HCT116 (cell line): ENCODE data around the gene FCRLB. TPM values are rescaled to one million over a fixed set of nuclear protein-coding genes. Genes with fewer than 3 reads are reported as not detected.

ENCODE experiments used
- ATAC-seq: fragments of 200-7000 bp; cut with Tn5 transposase; 2 replicates; pipeline ENCODE4 v1.9.1; 2020; ENCODE audit warnings: mild to moderate bottlenecking, moderate library complexity
- BruUV-seq: library from RNA; stranded (reverse); fragments of 400-500 nt; replicated peaks from 2 replicates; lab custom pipeline; 2021; lab: Mats Ljungman, UMichigan
- CTCF ChIA-PET: fragments of 300-600 bp; sonication (Branson Sonifier 250); formaldehyde crosslinking; loops from one replicate; lab custom pipeline; 2021; ENCODE audit warnings: antibody characterized with exemption; lab: Charles Lee
- POLR2A ChIA-PET: fragments of 300-600, 350-600 bp; sonication (Branson Sonifier 250); formaldehyde crosslinking; loops from one replicate; lab custom pipeline; 2021; ENCODE audit warnings: antibody characterized with exemption; lab: Charles Lee
- RAD21 ChIA-PET, 2 experiments: fragments of 300-600 bp; sonication (Branson Sonifier 250); formaldehyde crosslinking; loops; one replicate each; lab custom pipeline; 2023; ENCODE audit warnings: low total read pairs in 2 of 2; ENCODE audit not compliant: uncharacterized antibody in 2 of 2, unreplicated experiment in 2 of 2, low non-redundant PET in 1 of 2; lab: Charles Lee
- DNase-seq: peaks from one replicate; pipeline ENCODE4 v3.0.0-alpha.2; 2010; ENCODE audit warnings: low read depth, low spot score
- H2AFZ ChIP-seq: fragments of 200-600 bp; shearing (Covaris generic), sonication (generic); 2 replicates; pipeline ENCODE4 v1.6.1; 2017; ENCODE audit warnings: low read depth, mixed run types, mixed read lengths, antibody characterized with exemption, low read length; ENCODE audit not compliant: poor library complexity, severe bottlenecking
- H3K27ac ChIP-seq: 2 replicates; pipeline ENCODE4 v1.5.1; 2012; ENCODE audit warnings: low read depth, low read length
- H3K27me3 ChIP-seq: fragments of 200-600 bp; sonication (generic); 2 replicates; pipeline ENCODE4 v1.6.1; 2016; ENCODE audit warnings: mixed run types, low read length, mixed read lengths; ENCODE audit not compliant: insufficient read depth
- H3K36me3 ChIP-seq, 2 experiments: fragments of 200-500 bp in 1 of 2; fragments of 200-600 bp in 1 of 2; sonication (Bioruptor generic) in 1 of 2; sonication (generic) in 1 of 2; 2 replicates each; pipeline versions ENCODE4 v1.5.1 to v1.6.1; 2014 to 2016; ENCODE audit warnings: low read length in 2 of 2, inconsistent platforms in 1 of 2, mixed read lengths in 1 of 2, mixed run types in 1 of 2; ENCODE audit not compliant: insufficient read depth in 2 of 2, control insufficient read depth in 1 of 2
- H3K4me1 ChIP-seq, 2 experiments: fragments of 200-600 bp in 1 of 2; sonication (generic) in 1 of 2; 2 replicates each; pipeline versions ENCODE4 v1.5.1 to v1.6.1; 2012 to 2017; ENCODE audit warnings: low read length in 2 of 2, inconsistent platforms in 1 of 2, mild to moderate bottlenecking in 1 of 2, mixed read lengths in 1 of 2, mixed run types in 1 of 2, moderate library complexity in 1 of 2; ENCODE audit not compliant: insufficient read depth in 2 of 2, control insufficient read depth in 1 of 2
- H3K4me2 ChIP-seq: fragments of 200-600 bp; sonication (generic); 2 replicates; pipeline ENCODE4 v1.6.1; 2017; ENCODE audit warnings: mixed run types, low read length, mixed read lengths
- H3K4me3 ChIP-seq, 2 experiments: fragments of 200-600 bp in 1 of 2; sonication (generic) in 1 of 2; replicated peaks in 1 of 2; 2 replicates each; pipeline ENCODE4 v1.5.1; 2011 to 2016; ENCODE audit warnings: low read length in 2 of 2, control low read depth in 1 of 2, low read depth in 1 of 2, mild to moderate bottlenecking in 1 of 2, mixed read lengths in 1 of 2, mixed run types in 1 of 2
- H3K79me2 ChIP-seq: fragments of 200-600 bp; sonication (generic); 2 replicates; pipeline ENCODE4 v1.6.1; 2017; ENCODE audit warnings: mild to moderate bottlenecking, mixed run types, low read length, moderate library complexity, mixed read lengths; ENCODE audit not compliant: insufficient read depth
- H3K9ac ChIP-seq: fragments of 200-600 bp; sonication (generic); 2 replicates; pipeline ENCODE4 v1.6.1; 2016; ENCODE audit warnings: low read length, mixed read lengths
- H3K9me2 ChIP-seq: fragments of 200-600 bp; sonication (generic), shearing (Covaris generic); 2 replicates; pipeline ENCODE4 v1.6.1; 2017; ENCODE audit warnings: mixed run types, mild to moderate bottlenecking, moderate library complexity; ENCODE audit not compliant: insufficient read depth
- H3K9me3 ChIP-seq, 2 experiments: fragments of 200-500 bp in 1 of 2; fragments of 200-600 bp in 1 of 2; sonication (Bioruptor generic) in 1 of 2; sonication (generic) in 1 of 2; 2 replicates each; pipeline ENCODE4 v1.6.1; 2014 to 2017; ENCODE audit warnings: low read length in 2 of 2, mixed read lengths in 2 of 2, inconsistent platforms in 1 of 2, low read depth in 1 of 2, mild to moderate bottlenecking in 1 of 2, mixed run types in 1 of 2, moderate library complexity in 1 of 2; ENCODE audit not compliant: control insufficient read depth in 1 of 2, insufficient read depth in 1 of 2
- H4K20me1 ChIP-seq: fragments of 200-600 bp; sonication (generic), shearing (Covaris generic); 2 replicates; pipeline ENCODE4 v1.6.1; 2017; ENCODE audit warnings: mixed run types, mild to moderate bottlenecking, moderate library complexity; ENCODE audit not compliant: insufficient read depth
- EGR1 ChIP-seq: IDR thresholded peaks from 2 replicates; pipeline ENCODE4 v1.6.1; 2012; ENCODE audit warnings: low read depth
- EZH2 ChIP-seq: fragments of 200-600 bp; sonication (generic); IDR thresholded peaks from 2 replicates; pipeline ENCODE4 v1.6.1; 2017; ENCODE audit warnings: antibody characterized with exemption, mixed run types
- EZH2phosphoT487 ChIP-seq: fragments of 200-600 bp; IDR thresholded peaks from 2 replicates; pipeline ENCODE4 v1.6.1; 2018; ENCODE audit warnings: antibody characterized with exemption, borderline replicate concordance
- POLR2A ChIP-seq: IDR thresholded peaks from 2 replicates; pipeline ENCODE4 v1.7.0; 2011; ENCODE audit warnings: borderline replicate concordance; ENCODE audit not compliant: insufficient read depth, insufficient read length; ENCODE audit errors: extremely low read depth
- POLR2AphosphoS5 ChIP-seq: IDR thresholded peaks from 2 replicates; pipeline ENCODE4 v1.6.1; 2011; ENCODE audit warnings: mild to moderate bottlenecking, low read depth, low read length, moderate library complexity
- RAD21 ChIP-seq: IDR thresholded peaks from 2 replicates; pipeline ENCODE4 v1.6.1; 2012; ENCODE audit warnings: low read depth, mild to moderate bottlenecking
- SIN3A ChIP-seq: IDR thresholded peaks from 2 replicates; pipeline ENCODE4 v1.6.1; 2012; ENCODE audit warnings: low read depth
- SRF ChIP-seq: IDR thresholded peaks from 2 replicates; pipeline ENCODE4 v1.6.1; 2012; ENCODE audit warnings: low read depth
- TCF7L2 ChIP-seq: IDR thresholded peaks from 2 replicates; pipeline ENCODE4 v1.7.0; 2011; ENCODE audit warnings: borderline replicate concordance, inconsistent platforms; ENCODE audit not compliant: insufficient read depth, insufficient read length; ENCODE audit errors: extremely low read depth
- YY1 ChIP-seq: IDR thresholded peaks from 2 replicates; pipeline ENCODE4 v1.6.1; 2011; ENCODE audit warnings: low read length, low read depth, moderate library complexity, mild to moderate bottlenecking; ENCODE audit not compliant: insufficient replicate concordance; ENCODE audit errors: extremely low read depth
- ZFX ChIP-seq: fragments of 450-650 bp; IDR thresholded peaks from 2 replicates; pipeline ENCODE4 v1.6.1; 2017
- ZNF274 ChIP-seq: fragments of 200-500 bp; sonication (Bioruptor generic); IDR thresholded peaks from 2 replicates; pipeline ENCODE4 v1.6.1; 2014; ENCODE audit warnings: mild to moderate bottlenecking, low read depth, low read length, inconsistent platforms
- intact Hi-C: fragments of 100-400 bp; cut with micrococcal nuclease; formaldehyde crosslinking; loops from 2 replicates; pipeline ENCODE4 v1.10.0; 2022
- total RNA-seq: library from RNA; stranded (reverse); gene quantifications from one replicate; pipeline ENCODE4 v1.2.1, GENCODE V29; 2021; ENCODE audit not compliant: unreplicated experiment
- TF ChIP-seq, protein P1 (sequence below): IDR thresholded peaks from 2 replicates; pipeline ENCODE4 v1.6.1; 2012; ENCODE audit warnings: low read depth
- TF ChIP-seq, protein P2 (sequence below): IDR thresholded peaks from 2 replicates; pipeline ENCODE4 v1.6.1; 2012

FCRLB gene
- total RNA-seq, 1 experiment from 2014 or later = 1.0 TPM

DNA sequence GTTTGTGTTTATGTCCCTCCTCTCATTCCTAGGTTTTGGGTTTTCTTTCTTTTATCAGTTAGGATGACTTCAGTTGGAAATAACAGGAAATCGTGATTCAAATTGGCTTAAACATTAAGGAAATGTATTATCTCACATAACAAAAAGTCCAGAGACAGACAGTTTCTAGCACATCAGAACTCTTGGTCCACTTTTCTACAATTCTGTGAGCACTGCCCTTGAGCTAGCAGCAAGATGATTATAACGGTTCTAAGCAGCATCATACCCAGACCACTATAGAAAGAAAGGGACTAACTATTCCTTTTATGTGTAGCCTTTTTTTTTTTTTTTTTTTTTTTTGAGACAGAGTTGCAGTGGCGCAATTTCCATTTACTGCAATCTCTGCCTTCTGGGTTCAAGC is 39.5 kb upstream of the FCRLB start:
- H3K79me2 ChIP-seq = no peaks in the 10 kb centered on the region
- no peak for TF ChIP-seq SRF
- no peak for TF ChIP-seq TCF7L2
- no peak for TF ChIP-seq RAD21
- TF ChIP-seq, all 23 proteins: peak for 0
- no peaks in the 10 kb centered on the region for H4K20me1 ChIP-seq
- no peak for DNase-seq
- POLR2A ChIA-PET = no interaction called here
- BruUV-seq = no TSS peak
- no peak overlapping the region for H3K4me3 ChIP-seq
- no peak overlapping the region for H3K4me2 ChIP-seq
- H3K36me3 ChIP-seq = no peaks in the 10 kb centered on the region
- no peaks in the 10 kb centered on the region for H3K9me3 ChIP-seq
- no peak overlapping the region for H2AFZ ChIP-seq
- no peaks in the 10 kb centered on the region for H3K27me3 ChIP-seq
- intact Hi-C loops = no loop called here
- CTCF ChIA-PET = no interaction called here
- ATAC-seq = no peak
- H3K9ac ChIP-seq = no peak overlapping the region
- H3K4me1 ChIP-seq = no peaks in the 10 kb centered on the region
- RAD21 ChIA-PET = no interaction called here
- no peaks in the 10 kb centered on the region for H3K9me2 ChIP-seq
- no peak overlapping the region for H3K27ac ChIP-seq

DNA sequence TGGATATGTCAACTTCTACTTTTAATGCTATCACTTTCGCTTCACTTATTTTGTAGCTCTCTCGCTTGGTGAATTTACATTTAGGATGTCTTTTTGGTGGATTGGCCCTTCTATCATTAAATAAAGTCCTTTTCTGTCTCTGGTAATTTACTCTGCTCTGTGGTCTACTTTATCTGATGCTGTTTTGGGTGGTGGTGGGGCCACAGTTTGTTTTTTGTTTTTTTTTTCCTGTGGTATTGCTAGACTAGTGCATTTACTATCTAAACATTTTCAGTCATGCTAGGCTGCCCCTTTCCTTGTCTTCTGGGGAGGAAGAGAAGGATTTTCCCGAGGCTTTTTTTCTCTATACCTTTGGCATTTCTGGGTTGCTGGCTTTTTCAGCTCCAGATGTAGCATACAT is 32.4 kb upstream of the FCRLB start:
- H3K9ac ChIP-seq = no peak overlapping the region
- ChIA-PET CTCF (no interaction called here), POLR2A (no interaction called here), RAD21 (no interaction called here)
- H3K4me3 ChIP-seq = no peak overlapping the region
- BruUV-seq = no TSS peak
- no peaks in the 10 kb centered on the region for H4K20me1 ChIP-seq
- no peaks in the 10 kb centered on the region for H3K4me1 ChIP-seq
- DNase-seq (no peak), ATAC-seq (no peak)
- H3K4me2 ChIP-seq = no peak overlapping the region
- no peak for TF ChIP-seq POLR2AphosphoS5
- TF ChIP-seq SIN3A = no peak
- TF ChIP-seq, protein P1, sequence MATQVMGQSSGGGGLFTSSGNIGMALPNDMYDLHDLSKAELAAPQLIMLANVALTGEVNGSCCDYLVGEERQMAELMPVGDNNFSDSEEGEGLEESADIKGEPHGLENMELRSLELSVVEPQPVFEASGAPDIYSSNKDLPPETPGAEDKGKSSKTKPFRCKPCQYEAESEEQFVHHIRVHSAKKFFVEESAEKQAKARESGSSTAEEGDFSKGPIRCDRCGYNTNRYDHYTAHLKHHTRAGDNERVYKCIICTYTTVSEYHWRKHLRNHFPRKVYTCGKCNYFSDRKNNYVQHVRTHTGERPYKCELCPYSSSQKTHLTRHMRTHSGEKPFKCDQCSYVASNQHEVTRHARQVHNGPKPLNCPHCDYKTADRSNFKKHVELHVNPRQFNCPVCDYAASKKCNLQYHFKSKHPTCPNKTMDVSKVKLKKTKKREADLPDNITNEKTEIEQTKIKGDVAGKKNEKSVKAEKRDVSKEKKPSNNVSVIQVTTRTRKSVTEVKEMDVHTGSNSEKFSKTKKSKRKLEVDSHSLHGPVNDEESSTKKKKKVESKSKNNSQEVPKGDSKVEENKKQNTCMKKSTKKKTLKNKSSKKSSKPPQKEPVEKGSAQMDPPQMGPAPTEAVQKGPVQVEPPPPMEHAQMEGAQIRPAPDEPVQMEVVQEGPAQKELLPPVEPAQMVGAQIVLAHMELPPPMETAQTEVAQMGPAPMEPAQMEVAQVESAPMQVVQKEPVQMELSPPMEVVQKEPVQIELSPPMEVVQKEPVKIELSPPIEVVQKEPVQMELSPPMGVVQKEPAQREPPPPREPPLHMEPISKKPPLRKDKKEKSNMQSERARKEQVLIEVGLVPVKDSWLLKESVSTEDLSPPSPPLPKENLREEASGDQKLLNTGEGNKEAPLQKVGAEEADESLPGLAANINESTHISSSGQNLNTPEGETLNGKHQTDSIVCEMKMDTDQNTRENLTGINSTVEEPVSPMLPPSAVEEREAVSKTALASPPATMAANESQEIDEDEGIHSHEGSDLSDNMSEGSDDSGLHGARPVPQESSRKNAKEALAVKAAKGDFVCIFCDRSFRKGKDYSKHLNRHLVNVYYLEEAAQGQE = no peak
- no peak for TF ChIP-seq EZH2
- no peak for TF ChIP-seq POLR2A
- TF ChIP-seq EGR1 = no peak
- TF ChIP-seq YY1 = no peak
- no peak for TF ChIP-seq EZH2phosphoT487
- TF ChIP-seq TCF7L2 = no peak
- TF ChIP-seq, protein P2, sequence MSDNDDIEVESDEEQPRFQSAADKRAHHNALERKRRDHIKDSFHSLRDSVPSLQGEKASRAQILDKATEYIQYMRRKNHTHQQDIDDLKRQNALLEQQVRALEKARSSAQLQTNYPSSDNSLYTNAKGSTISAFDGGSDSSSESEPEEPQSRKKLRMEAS = no peak
- TF ChIP-seq ZFX = no peak
- no peak for TF ChIP-seq ZNF274
- intact Hi-C loops = no loop called here
- H2AFZ ChIP-seq = no peak overlapping the region
- no peaks in the 10 kb centered on the region for H3K9me3 ChIP-seq
- no peaks in the 10 kb centered on the region for H3K36me3 ChIP-seq
- no peaks in the 10 kb centered on the region for H3K79me2 ChIP-seq
- no peak overlapping the region for H3K27ac ChIP-seq
- H3K9me2 ChIP-seq = no peaks in the 10 kb centered on the region
- H3K27me3 ChIP-seq = no peaks in the 10 kb centered on the region
